OCI-LY1 (cell line): Measurements from ENCODE around the gene UBXN6.

Experiments
- EZH2 ChIP-seq: fragments of 200-600 bp; sonication (generic), shearing (Covaris generic); IDR thresholded peaks from 2 replicates; pipeline ENCODE4 v1.8.0; 2017; ENCODE audit warnings: borderline replicate concordance, mixed run types, mild to moderate bottlenecking, antibody characterized with exemption, low read length, moderate library complexity, mixed read lengths
- TF ChIP-seq, protein P1 (sequence below): fragments of 200-600 bp; sonication (generic), shearing (Covaris generic); IDR thresholded peaks from 2 replicates; pipeline ENCODE4 v1.5.1; 2017; ENCODE audit warnings: mild to moderate bottlenecking, antibody characterized with exemption, low read length, moderate library complexity, mixed read lengths

DNA sequence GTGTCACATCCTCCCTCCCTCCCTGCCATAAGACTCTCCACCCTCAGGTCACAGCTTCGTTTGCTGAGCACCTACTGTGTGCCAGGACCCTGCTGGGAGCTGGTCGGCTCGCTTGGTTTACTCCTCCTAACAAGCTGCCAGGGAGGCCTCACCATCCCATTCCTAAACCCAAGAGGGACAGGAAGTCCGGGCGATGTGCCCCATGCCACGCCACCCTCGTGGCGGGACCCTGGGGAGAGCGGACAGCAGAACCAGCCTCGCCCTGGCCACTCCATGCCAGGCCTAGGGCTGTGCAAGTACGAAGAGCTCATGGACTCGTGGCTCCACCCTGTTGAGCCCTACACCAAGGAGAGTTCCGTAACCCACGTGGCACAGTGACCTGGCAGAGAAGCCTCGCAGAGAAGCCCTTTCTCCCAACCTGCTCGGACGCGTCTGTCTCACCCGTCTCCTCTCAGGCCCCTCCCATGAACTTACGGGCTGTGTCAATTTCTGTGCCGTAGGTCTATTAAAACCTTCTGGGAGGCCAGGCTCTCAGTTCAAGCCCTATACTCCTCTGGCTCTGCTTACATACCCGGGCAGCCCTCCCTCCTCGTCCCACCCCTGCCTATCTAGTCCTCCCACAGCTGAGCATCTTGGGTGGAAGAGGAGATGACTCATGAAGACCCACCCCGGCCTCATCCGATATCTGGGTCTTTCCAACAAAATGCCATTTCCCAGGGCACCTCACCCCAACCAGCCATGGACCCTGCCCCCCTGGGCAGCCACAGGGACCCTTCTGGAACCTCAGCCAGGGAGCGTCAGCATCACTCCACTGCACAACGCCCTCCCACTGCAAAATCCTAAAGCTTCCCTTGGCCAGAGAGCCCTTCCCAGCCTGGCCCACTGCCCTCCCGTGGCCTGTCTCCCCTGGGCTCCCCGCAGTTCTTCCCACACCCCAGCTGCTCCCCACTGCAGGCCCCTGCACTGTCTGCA, 2.6 kb downstream of the UBXN6 start:
- TF ChIP-seq, protein P1, sequence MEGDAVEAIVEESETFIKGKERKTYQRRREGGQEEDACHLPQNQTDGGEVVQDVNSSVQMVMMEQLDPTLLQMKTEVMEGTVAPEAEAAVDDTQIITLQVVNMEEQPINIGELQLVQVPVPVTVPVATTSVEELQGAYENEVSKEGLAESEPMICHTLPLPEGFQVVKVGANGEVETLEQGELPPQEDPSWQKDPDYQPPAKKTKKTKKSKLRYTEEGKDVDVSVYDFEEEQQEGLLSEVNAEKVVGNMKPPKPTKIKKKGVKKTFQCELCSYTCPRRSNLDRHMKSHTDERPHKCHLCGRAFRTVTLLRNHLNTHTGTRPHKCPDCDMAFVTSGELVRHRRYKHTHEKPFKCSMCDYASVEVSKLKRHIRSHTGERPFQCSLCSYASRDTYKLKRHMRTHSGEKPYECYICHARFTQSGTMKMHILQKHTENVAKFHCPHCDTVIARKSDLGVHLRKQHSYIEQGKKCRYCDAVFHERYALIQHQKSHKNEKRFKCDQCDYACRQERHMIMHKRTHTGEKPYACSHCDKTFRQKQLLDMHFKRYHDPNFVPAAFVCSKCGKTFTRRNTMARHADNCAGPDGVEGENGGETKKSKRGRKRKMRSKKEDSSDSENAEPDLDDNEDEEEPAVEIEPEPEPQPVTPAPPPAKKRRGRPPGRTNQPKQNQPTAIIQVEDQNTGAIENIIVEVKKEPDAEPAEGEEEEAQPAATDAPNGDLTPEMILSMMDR, result no peak
- no peak for TF ChIP-seq EZH2
